Hematopoietic multipotent progenitor cell (in vitro differentiated cells): ENCODE data around the gene NELL1. TPM values are rescaled to one million over a fixed set of nuclear protein-coding genes. Genes with fewer than 3 reads are reported as not detected.

Source experiments
- DNase-seq, 3 donors: peaks; one replicate each; pipeline ENCODE4 v3.0.0-alpha.2; 2011 to 2015; ENCODE audit warnings: low read depth in 2 of 3, low spot score in 2 of 3
- small RNA-seq: library from RNA; depleted of rRNA; stranded (forward); fragments of <200 nt; gene quantifications from one replicate; pipeline ENCODE3, GENCODE V24; 2012
- total RNA-seq: library from RNA; depleted of rRNA; stranded (reverse); fragments of >200 nt; gene quantifications from one replicate; pipeline ENCODE4 v1.2.3, GENCODE V29; 2012

Gene NELL1
- total RNA-seq, 1 donor = 0.27 TPM

- DNase-seq = peak in 1 of 3 donors; percentile 9
Measured at GRCh38 chr11:21612326-21612725, 942.9 kb downstream of the NELL1 start.

- DNase-seq = no peak
Measured at GRCh38 chr11:21614961-21615360, 945.6 kb downstream of the NELL1 start.

GRCh38 chr11:21615955-21616371, 946.6 kb downstream of the NELL1 start:
- DNase-seq = no peak

- no peak for DNase-seq
Measured at GRCh38 chr11:21622566-21622965, 953.2 kb downstream of the NELL1 start.

GRCh38 chr11:21622995-21623394, 953.6 kb downstream of the NELL1 start:
- DNase-seq = no peak

Small RNAs within 50 kb of the gene (small RNA-seq; reads per million reads assigned to genes)
- gene RNA5SP336 = 3.4 reads per million, percentile 81 among the genes with 10 or more reads in this experiment
- not detected for gene RNA5SP337

Other genes starting within 250 kb of the NELL1 start
- gene SLC6A5, start 70.0 kb upstream of the NELL1 start, total RNA-seq = under 0.01 TPM